GM23338 (cell line): ENCODE results near the gene ATP6V1G3.

ENCODE experiments used
- CREB1 ChIP-seq: fragments of 250-450 bp; sonication (Bioruptor Pico); IDR thresholded peaks from 2 replicates; pipeline ENCODE4 v1.5.0; 2020; ENCODE audit warnings: low read depth, mild to moderate bottlenecking, moderate library complexity
- CTCF ChIP-seq, 2 experiments: fragments of 200-600 bp in 1 of 2; sonication (generic) in 1 of 2; conservative IDR thresholded peaks; 2 replicates each; pipeline versions ENCODE4 v1.5.1 to v1.6.1; 2016 to 2017; ENCODE audit warnings: antibody characterized with exemption in 2 of 2, low read depth in 2 of 2, mild to moderate bottlenecking in 2 of 2, moderate library complexity in 1 of 2
- EZH2 ChIP-seq: fragments of 200-600 bp; sonication (generic); IDR thresholded peaks from one replicate; pipeline ENCODE4 v1.8.0; 2017; ENCODE audit warnings: antibody characterized with exemption, mild to moderate bottlenecking, low read depth; ENCODE audit not compliant: unreplicated experiment
- EZH2phosphoT487 ChIP-seq: fragments of 200-600 bp; sonication (generic); IDR thresholded peaks from one replicate; pipeline ENCODE4 v1.8.1; 2018; ENCODE audit warnings: antibody characterized with exemption; ENCODE audit not compliant: unreplicated experiment
- JUNB ChIP-seq: IDR thresholded peaks from one replicate; pipeline ENCODE4 v1.6.1; 2016; ENCODE audit warnings: antibody characterized with exemption; ENCODE audit not compliant: unreplicated experiment
- REST ChIP-seq: IDR thresholded peaks from one replicate; pipeline ENCODE4 v1.6.1; 2018; ENCODE audit warnings: antibody characterized with exemption; ENCODE audit not compliant: unreplicated experiment

- TF ChIP-seq REST (no peak), CTCF (conservative IDR thresholded peaks at IDR 0.05; ENCODE audit: low read depth in 2 of 2) (no peak), JUNB (no peak), EZH2 (no peak), EZH2phosphoT487 (no peak), CREB1 (no peak)
Measured at GRCh38 chr1:198529414-198529813, 11.1 kb downstream of the ATP6V1G3 start.
